ENCODE data around the gene PTMA. TPM values are rescaled to one million over a fixed set of nuclear protein-coding genes. Genes with fewer than 3 reads are reported as not detected.
A peak's percentile ranks its signal among the peaks of the same experiment; 100 is the strongest.

The PTMA gene
- total and polyA plus RNA-seq, 9 of the 15 experiments (the other 6 are each of a cell fraction or from before 2014, with no cell fraction given): 429 to 2,322 (median 1,578) TPM

DNA sequence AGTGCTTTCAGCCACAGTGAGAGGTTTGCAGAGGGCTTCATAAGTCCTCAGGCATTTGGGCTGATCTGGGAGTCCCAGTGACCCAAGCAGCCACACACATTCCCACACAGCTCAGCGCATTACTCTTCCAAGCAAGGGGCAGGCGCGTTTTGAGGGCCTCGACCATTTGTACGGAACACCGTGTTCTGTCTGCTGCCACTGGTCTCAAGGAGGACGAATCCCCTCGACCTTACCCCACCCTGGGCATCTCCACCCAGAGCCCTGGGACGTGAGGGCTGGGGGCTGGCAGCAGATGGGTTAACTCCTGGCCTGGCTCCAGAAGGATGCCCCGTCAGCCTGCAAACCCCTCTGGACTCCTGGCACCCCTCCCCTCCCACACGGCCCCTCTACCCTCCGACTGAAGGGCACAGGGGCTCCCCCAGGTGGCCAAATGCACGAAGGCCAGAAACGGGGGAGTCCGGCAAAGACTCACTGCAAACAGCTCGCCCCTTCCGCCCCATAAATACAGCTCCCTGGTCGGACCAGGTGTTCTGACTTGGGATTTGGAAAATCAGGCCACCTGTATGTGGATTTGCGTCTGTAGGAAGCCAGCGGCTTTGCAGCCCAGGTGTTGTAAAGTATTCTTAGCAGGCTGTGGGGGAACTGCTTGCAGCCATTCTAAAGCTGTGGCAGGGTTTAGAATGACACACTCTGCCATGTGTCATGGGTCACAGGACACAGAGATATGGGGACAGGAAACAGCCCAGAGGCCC lies 33.6 kb upstream of the PTMA start (continued):
- TF ChIP-seq, protein P1, sequence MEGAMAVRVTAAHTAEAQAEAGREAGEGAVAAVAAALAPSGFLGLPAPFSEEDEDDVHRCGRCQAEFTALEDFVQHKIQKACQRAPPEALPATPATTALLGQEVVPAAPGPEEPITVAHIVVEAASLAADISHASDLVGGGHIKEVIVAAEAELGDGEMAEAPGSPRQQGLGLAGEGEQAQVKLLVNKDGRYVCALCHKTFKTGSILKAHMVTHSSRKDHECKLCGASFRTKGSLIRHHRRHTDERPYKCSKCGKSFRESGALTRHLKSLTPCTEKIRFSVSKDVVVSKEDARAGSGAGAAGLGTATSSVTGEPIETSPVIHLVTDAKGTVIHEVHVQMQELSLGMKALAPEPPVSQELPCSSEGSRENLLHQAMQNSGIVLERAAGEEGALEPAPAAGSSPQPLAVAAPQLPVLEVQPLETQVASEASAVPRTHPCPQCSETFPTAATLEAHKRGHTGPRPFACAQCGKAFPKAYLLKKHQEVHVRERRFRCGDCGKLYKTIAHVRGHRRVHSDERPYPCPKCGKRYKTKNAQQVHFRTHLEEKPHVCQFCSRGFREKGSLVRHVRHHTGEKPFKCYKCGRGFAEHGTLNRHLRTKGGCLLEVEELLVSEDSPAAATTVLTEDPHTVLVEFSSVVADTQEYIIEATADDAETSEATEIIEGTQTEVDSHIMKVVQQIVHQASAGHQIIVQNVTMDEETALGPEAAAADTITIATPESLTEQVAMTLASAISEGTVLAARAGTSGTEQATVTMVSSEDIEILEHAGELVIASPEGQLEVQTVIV (CRISPR knock-in tag; IDR thresholded peaks at IDR 0.05; ENCODE audit: borderline replicate concordance): no peak
- TF ChIP-seq, protein P2, sequence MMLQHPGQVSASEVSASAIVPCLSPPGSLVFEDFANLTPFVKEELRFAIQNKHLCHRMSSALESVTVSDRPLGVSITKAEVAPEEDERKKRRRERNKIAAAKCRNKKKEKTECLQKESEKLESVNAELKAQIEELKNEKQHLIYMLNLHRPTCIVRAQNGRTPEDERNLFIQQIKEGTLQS (IDR thresholded peaks at IDR 0.05): peak; percentile 54
- TF ChIP-seq, protein P2 (CRISPR knock-in tag; conservative IDR thresholded peaks at IDR 0.05): no peak
- no peak for TF ChIP-seq STAT5A (IDR thresholded peaks at IDR 0.05; ENCODE audit: borderline replicate concordance, low read length)
- TF ChIP-seq ZNF212 (CRISPR knock-in tag; IDR thresholded peaks at IDR 0.05): no peak
- no peak for TF ChIP-seq E2F3 (CRISPR knock-in tag; IDR thresholded peaks at IDR 0.05)
- peak; percentile 70 to 75 for TF ChIP-seq RAD21 (CRISPR knock-in tag; conservative IDR thresholded peaks at IDR 0.05 in 1 of 2, IDR thresholded peaks at IDR 0.05 in 1 of 2)
- no peak for TF ChIP-seq ETS2 (tag; IDR thresholded peaks at IDR 0.05; ENCODE audit: borderline replicate concordance, poor library complexity, severe bottlenecking)
- TF ChIP-seq FIP1L1 (IDR thresholded peaks at IDR 0.05; ENCODE audit: low read depth, low read length, poor library complexity, severe bottlenecking): no peak
- TF ChIP-seq, protein P3, sequence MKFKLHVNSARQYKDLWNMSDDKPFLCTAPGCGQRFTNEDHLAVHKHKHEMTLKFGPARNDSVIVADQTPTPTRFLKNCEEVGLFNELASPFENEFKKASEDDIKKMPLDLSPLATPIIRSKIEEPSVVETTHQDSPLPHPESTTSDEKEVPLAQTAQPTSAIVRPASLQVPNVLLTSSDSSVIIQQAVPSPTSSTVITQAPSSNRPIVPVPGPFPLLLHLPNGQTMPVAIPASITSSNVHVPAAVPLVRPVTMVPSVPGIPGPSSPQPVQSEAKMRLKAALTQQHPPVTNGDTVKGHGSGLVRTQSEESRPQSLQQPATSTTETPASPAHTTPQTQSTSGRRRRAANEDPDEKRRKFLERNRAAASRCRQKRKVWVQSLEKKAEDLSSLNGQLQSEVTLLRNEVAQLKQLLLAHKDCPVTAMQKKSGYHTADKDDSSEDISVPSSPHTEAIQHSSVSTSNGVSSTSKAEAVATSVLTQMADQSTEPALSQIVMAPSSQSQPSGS (CRISPR knock-in tag; IDR thresholded peaks at IDR 0.05): no peak
- TF ChIP-seq CCNT2 (IDR thresholded peaks at IDR 0.05; ENCODE audit: borderline replicate concordance, extremely low read depth, insufficient read length, low read depth, low read length): no peak
- no peak for TF ChIP-seq ATF1 (CRISPR knock-in tag; IDR thresholded peaks at IDR 0.05)
- 0 out of 2 replicates have a peak, but pooled peaks have one; percentile 18 for TF ChIP-seq ATF1 (tag; IDR thresholded peaks at IDR 0.05)
- no peak for TF ChIP-seq TEAD1 (CRISPR knock-in tag; IDR thresholded peaks at IDR 0.05)
- TF ChIP-seq MAZ (CRISPR knock-in tag; conservative IDR thresholded peaks at IDR 0.05 in 1 of 2, IDR thresholded peaks at IDR 0.05 in 1 of 2): peak; percentile 53 to 74; a peak in 3 of 4 replicates
- TF ChIP-seq NRF1 (conservative IDR thresholded peaks at IDR 0.05 in 1 of 2, IDR thresholded peaks at IDR 0.05 in 1 of 2): no peak
- TF ChIP-seq NR4A1 (CRISPR knock-in tag; IDR thresholded peaks at IDR 0.05): no peak
- no peak for TF ChIP-seq NR4A1 (tag; IDR thresholded peaks at IDR 0.05)
- peak; percentile 75 for TF ChIP-seq ZBTB17 (CRISPR knock-in tag; IDR thresholded peaks at IDR 0.05)
- TF ChIP-seq, protein P4, sequence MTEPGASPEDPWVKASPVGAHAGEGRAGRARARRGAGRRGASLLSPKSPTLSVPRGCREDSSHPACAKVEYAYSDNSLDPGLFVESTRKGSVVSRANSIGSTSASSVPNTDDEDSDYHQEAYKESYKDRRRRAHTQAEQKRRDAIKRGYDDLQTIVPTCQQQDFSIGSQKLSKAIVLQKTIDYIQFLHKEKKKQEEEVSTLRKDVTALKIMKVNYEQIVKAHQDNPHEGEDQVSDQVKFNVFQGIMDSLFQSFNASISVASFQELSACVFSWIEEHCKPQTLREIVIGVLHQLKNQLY (CRISPR knock-in tag; conservative IDR thresholded peaks at IDR 0.05): no peak
- TF ChIP-seq SMARCB1 (IDR thresholded peaks at IDR 0.05; ENCODE audit: insufficient read length, low read depth): no peak
- peak; percentile 78 for TF ChIP-seq L3MBTL2 (IDR thresholded peaks at IDR 0.05)
- no peak for TF ChIP-seq ZNF121 (CRISPR knock-in tag; conservative IDR thresholded peaks at IDR 0.05)

Data from K562 (cell line).